Measurements from ENCODE around the gene ANKH.
"Not testable (repeated sequence)": the region's sequence is repeated elsewhere in the genome, so short reads cannot be mapped to it uniquely, and the experiment has no call there.

ANKH gene

DNA sequence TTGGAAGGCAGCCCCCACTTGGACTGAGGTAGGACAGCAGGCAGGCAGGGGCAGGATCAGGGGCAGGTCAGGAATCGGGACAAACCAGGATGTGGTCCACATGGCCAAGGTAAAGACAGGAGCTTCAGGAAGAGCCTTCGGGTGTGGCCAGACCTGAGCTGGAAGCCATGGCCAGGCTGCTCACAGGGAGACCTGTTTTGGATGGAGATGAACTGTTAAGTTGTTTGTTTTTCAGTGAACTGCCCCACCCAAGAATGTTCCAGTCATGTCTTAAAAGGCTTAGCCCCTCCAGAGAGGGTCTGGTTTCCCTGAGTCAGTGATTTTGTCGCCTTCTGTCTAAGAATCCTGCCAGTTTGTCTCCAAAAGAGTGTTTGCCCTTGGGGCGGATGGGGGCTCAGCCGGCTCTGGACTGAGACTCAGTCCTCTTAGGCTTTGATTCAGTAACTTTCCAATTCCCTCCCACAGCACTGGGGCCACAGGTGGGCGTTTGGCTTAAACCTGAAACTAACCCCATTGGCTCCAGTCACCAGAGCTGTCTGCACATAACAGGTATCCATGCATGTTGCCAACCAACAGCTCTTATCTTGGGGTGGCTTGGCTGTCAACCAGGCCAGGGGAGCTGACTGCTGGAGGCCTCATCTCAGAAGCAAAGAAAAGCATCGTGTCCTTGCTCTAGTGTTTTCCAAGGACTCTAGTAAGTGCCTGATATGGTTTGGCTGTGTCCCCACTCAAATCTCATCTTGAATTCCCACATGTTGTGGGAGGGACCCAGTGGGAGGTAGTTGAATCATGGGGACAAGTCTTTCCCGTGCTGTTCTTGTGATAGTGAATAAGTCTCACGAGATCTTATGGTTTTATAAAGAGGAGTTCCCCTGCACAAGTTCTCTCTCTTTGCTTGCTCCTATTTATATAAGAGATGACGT is 11.3 kb upstream of the ANKH start:
- no peak for DNase-seq (ENCODE audit: low read depth)
- TF ChIP-seq, protein P1, sequence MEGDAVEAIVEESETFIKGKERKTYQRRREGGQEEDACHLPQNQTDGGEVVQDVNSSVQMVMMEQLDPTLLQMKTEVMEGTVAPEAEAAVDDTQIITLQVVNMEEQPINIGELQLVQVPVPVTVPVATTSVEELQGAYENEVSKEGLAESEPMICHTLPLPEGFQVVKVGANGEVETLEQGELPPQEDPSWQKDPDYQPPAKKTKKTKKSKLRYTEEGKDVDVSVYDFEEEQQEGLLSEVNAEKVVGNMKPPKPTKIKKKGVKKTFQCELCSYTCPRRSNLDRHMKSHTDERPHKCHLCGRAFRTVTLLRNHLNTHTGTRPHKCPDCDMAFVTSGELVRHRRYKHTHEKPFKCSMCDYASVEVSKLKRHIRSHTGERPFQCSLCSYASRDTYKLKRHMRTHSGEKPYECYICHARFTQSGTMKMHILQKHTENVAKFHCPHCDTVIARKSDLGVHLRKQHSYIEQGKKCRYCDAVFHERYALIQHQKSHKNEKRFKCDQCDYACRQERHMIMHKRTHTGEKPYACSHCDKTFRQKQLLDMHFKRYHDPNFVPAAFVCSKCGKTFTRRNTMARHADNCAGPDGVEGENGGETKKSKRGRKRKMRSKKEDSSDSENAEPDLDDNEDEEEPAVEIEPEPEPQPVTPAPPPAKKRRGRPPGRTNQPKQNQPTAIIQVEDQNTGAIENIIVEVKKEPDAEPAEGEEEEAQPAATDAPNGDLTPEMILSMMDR (conservative IDR thresholded peaks at IDR 0.05; ENCODE audit: low read depth, low read length) = no peak
- H3K4me3 ChIP-seq (ENCODE audit: low read length) = no peak overlapping the region

DNA sequence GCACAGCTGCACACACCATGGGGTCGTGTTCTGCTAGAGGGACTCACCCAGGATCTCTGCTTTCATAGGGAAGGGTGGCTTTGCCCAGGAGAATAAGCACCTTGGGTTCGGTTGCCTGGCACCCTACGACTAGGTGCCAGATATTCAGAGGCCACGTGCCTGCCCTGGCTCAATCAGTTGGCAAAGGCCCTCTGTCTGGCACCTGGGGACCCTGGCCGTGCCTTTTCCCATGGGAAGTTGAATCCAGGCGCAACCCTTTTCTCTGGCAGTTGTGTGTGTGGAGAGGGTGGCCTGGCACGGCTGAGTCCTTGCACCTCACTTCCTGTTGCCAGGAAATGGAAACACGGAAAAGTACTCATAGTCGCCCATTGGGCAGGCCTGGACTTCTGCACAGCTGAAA is 10.2 kb upstream of the ANKH start:
- TF ChIP-seq, protein P1 (conservative IDR thresholded peaks at IDR 0.05; ENCODE audit: low read depth, low read length) = no peak
- no peak for DNase-seq (ENCODE audit: low read depth)
- no peak overlapping the region for H3K4me3 ChIP-seq (ENCODE audit: low read length)

DNA sequence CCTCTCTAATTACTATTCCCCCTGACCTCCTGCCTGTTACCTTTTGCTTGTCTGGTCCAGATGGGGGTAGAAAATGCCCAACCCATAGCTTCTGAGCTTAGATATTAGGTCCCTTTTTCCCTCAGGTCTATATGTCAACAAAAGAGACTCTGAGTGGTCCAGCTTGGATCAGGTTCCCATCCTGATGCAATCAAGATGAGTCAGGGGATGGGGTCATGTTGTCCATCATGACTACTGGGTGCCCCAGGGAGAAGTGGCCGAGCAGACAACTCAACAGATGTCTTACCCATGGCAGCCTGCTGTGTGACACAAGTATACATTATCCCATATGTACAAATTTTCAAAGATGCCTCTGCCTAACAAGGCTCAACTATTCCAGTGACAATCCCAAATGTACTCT is 9.1 kb upstream of the ANKH start:
- TF ChIP-seq, protein P1 (conservative IDR thresholded peaks at IDR 0.05; ENCODE audit: low read depth, low read length) = no peak
- no peak for DNase-seq (ENCODE audit: low read depth)
- no peak overlapping the region for H3K4me3 ChIP-seq (ENCODE audit: low read length)

DNA sequence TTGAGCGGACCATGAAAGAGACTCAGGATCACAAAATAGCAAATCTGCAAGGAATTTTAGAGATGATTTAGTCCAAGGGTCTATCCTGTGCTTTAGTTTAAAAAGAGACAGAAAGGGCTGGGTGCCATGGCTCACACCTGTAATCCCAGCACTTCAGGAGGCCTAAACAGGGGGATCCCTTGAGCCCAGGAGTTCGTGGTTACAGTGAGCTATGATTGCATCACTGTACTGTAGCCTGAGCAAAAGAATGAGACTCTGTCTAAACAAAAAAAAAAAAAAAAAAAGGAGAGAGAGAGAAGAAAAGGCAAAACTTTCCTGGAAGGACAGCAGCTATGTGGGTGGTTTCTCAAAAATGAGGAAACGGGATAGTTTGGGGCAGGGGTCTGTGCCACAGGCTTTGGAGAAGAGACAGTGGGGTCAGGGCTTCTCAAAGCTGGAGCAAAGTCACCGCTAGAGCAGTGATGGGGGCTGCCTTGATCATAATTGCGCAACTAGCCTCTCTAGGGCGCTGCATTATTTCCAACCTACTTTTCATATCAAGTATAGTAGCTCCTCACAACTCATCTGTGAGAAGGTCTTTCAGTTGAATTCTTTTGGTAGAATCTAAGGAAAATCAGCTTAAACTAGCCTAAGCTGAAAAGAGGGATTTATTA is 8.5 kb upstream of the ANKH start:
- TF ChIP-seq, protein P1 (conservative IDR thresholded peaks at IDR 0.05; ENCODE audit: low read depth, low read length) = no peak
- DNase-seq (ENCODE audit: low read depth) = no peak
- no peak overlapping the region for H3K4me3 ChIP-seq (ENCODE audit: low read length)

DNA sequence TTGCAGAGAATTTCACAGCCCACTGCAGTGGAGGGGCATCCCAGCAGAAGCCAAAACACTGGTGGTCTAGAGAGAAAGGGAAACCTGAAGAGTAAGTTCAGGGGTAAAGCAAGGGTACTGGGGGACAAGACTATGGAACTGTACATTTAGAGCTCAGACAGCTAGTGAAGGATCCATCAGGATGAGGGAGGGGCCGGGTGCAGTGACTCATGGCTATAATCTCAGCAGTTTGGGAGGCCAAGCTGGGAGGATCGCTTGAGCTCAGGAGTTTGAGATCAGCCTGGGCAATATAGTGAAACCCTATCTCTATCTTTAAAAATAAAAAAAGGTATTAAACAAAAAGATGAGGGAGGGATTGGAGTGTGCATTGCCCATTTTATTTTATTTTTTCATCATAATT is 7.8 kb upstream of the ANKH start:
- no peak for DNase-seq (ENCODE audit: low read depth)
- no peak overlapping the region for H3K4me3 ChIP-seq (ENCODE audit: low read length)
- TF ChIP-seq, protein P1 (conservative IDR thresholded peaks at IDR 0.05; ENCODE audit: low read depth, low read length) = no peak

DNA sequence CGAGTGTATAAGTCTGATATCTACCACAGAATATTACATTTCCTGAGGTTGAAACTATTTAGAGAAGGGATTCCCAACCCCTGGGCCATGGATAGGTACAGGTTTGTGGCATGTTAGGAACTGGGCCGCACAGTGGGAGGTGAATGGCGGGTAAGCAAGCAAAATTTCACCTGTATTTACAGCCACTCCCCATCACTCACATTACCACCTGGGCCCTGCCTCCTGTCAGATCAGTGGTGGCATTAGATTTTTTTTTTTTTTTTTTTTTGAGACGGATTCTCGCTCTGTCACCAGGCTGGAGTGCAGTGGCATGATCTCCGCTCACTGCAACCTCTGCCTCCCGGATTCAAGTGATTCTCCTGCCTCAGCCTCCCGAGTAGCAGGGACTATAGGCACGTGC is 6.6 kb upstream of the ANKH start:
- not testable (repeated sequence) for DNase-seq (ENCODE audit: low read depth); H3K4me3 ChIP-seq (ENCODE audit: low read length)

DNA sequence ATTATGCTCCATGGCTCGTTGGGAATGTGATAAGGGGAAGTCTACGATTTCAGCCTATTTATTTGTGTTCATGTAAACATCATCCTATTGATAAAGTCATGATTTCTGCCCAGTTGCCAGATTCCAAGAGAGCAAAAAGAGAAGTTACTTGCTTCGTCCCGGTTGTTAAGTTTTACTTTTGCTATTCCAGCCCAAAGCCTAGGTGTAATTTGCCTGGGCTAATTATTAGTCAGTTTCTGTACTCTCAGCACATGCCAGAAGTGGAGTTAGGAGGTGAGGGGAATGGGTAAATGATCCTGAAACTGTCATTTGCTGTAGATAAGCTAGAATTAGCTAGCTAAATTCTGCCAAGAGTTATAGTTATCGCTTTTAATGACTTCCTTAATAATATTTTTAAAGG is 4.5 kb upstream of the ANKH start:
- H3K4me3 ChIP-seq (ENCODE audit: low read length) = no peak overlapping the region
- TF ChIP-seq, protein P1 (conservative IDR thresholded peaks at IDR 0.05; ENCODE audit: low read depth, low read length) = no peak
- no peak for DNase-seq (ENCODE audit: low read depth)
